ENCODE data around the gene SLC5A6.

Gene SLC5A6

GRCh38 chr2:27170581-27171337, 41.3 kb downstream of the SLC5A6 start:
- no peak for DNase-seq

GRCh38 chr2:27164960-27165763, 46.9 kb downstream of the SLC5A6 start:
- DNase-seq: no peak

DNA sequence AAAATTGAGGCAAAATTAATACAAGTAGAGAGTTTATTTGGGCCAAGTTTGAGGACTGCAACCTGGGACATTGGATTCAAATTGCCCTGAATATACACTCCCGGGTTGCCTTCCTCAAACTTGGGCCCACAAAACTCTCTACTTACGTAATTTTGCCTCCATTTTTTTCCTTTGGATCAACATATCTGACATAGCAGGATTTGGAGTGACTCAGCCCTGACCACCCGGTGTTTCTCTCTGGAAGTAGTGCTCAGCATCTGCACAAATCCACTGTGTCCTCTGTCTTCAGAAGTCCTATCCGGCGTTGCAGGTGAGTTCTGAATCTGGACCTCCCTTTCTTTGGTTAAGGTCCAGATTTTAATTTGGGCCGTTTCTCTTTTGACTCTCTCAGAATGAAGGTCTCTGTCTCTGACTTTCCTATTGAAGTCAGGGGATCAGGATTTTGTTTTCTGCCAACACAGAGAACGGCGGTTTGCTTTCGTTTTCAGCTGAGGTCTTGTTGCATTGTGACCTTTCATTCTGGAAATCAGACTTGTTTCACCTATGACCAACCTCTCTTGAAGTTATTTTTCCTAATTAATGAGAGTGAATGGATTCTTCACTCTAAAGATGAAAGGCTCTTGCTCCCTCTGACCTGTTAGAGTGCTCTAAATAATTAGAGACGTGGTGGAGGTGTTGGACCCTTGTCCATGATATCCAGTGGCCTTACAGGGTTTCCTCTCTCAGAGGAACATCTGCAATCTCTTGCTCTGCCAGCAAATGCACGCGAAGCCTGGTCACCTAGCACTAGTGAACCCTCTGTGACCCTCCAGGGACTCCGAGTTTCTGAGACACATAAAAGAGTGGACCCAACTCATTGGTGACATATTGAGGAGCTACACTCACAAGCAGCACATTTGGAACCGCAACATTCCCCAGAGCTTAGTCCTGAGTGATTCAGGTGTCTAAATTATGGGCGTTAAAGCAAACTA, 49.6 kb downstream of the SLC5A6 start:
- no peak for DNase-seq

GRCh38 chr2:27160191-27160590, 51.9 kb downstream of the SLC5A6 start:
- no peak for DNase-seq

GRCh38 chr2:27159271-27159670, 52.8 kb downstream of the SLC5A6 start:
- no peak for DNase-seq

- DNase-seq: no peak
Measured at GRCh38 chr2:27158468-27158867, 53.6 kb downstream of the SLC5A6 start.

GRCh38 chr2:27155069-27155520, 57.0 kb downstream of the SLC5A6 start:
- DNase-seq: no peak

DNA sequence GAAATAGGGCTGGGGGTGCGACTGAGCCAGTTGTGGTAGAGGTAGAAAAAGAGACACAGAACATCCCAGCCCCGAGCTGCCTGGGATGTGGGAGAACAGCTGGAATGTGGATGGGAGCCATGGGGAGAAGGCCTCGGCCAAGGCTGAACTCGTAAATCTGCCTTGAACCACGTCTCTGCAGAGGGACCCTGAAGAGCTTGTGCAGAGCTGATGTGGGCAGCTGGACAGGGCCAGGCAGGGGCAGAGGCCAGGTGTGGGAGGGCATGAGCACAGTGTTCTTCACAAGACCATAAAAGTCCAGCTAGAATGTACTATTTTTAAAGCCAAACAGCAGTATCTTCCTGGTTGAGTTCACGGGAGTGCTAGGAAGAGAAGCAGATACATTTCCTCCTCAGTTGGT, 57.6 kb downstream of the SLC5A6 start:
- DNase-seq: no peak

GRCh38 chr2:27152796-27153464, 59.1 kb downstream of the SLC5A6 start:
- no peak for DNase-seq

GRCh38 chr2:27152102-27152795, 59.8 kb downstream of the SLC5A6 start:
- DNase-seq: no peak

GRCh38 chr2:27150639-27151230, 61.3 kb downstream of the SLC5A6 start:
- DNase-seq: no peak
